Mesothelial cell of epicardium (in vitro differentiated cells): ENCODE measurements around the gene TFPT. TPM values are rescaled to one million over a fixed set of nuclear protein-coding genes. Genes with fewer than 3 reads are reported as not detected.

Experiments
- DNase-seq, 2 experiments: peaks; one replicate each; pipeline ENCODE4 v3.0.0; 2021; ENCODE audit warnings: low spot score in 2 of 2; ENCODE audit not compliant: unreplicated experiment in 2 of 2
- H3K27ac Mint-ChIP-seq: 2 replicates; pipeline ENCODE4 v1.8.0; 2021; ENCODE audit warnings: mixed read lengths
- H3K27me3 Mint-ChIP-seq: 2 replicates; pipeline ENCODE4 v1.8.0; 2021; ENCODE audit warnings: low read depth, mixed read lengths
- H3K36me3 Mint-ChIP-seq: 2 replicates; pipeline ENCODE4 v1.8.0; 2021; ENCODE audit warnings: mixed read lengths
- H3K4me1 Mint-ChIP-seq: 2 replicates; pipeline ENCODE4 v1.8.0; 2021; ENCODE audit warnings: mixed read lengths
- H3K4me3 Mint-ChIP-seq: 2 replicates; pipeline ENCODE4 v1.8.0; 2021; ENCODE audit warnings: mild to moderate bottlenecking, moderate library complexity, mixed read lengths
- H3K9me3 Mint-ChIP-seq: 2 replicates; pipeline ENCODE4 v1.8.0; 2021; ENCODE audit warnings: mixed read lengths
- CTCF ChIP-seq: fragments of 200-600 bp; sonication (generic); IDR thresholded peaks from one replicate; pipeline ENCODE4 v1.5.0; 2021; ENCODE audit warnings: antibody characterized with exemption; ENCODE audit not compliant: unreplicated experiment
- total RNA-seq: library from RNA; stranded (reverse); gene quantifications from 3 replicates; pipeline ENCODE4 v1.2.1, GENCODE V29; 2021

The TFPT gene
- total RNA-seq, 1 donor from 2014 or later = 20.7 TPM

GRCh38 chr19:54123682-54124081, 8.2 kb upstream of the TFPT start:
- H3K27me3 Mint-ChIP-seq = no peaks in the 10 kb centered on the region
- TF ChIP-seq CTCF = no peak
- H3K4me3 Mint-ChIP-seq = no peak overlapping the region
- no peaks in the 10 kb centered on the region for H3K4me1 Mint-ChIP-seq
- H3K27ac Mint-ChIP-seq = no peak overlapping the region
- DNase-seq = no peak
- H3K36me3 Mint-ChIP-seq = peaks cover 34% of the 10 kb centered on the region
- H3K9me3 Mint-ChIP-seq = no peaks in the 10 kb centered on the region

GRCh38 chr19:54121259-54121658, 5.8 kb upstream of the TFPT start:
- H3K36me3 Mint-ChIP-seq = peaks cover 24% of the 10 kb centered on the region
- peaks cover 9% of the 10 kb centered on the region for H3K4me1 Mint-ChIP-seq
- H3K27me3 Mint-ChIP-seq = no peaks in the 10 kb centered on the region

GRCh38 chr19:54114340-54115108, 933 bp downstream of the TFPT start:
- H3K27ac Mint-ChIP-seq = peak overlapping the region; percentile 98
- H3K4me1 Mint-ChIP-seq = peaks cover 25% of the 10 kb centered on the region
- peak overlapping the region; percentile 91 for H3K4me3 Mint-ChIP-seq
- peaks cover 4% of the 10 kb centered on the region for H3K36me3 Mint-ChIP-seq
- no peak for DNase-seq
- no peaks in the 10 kb centered on the region for H3K9me3 Mint-ChIP-seq
- no peak for TF ChIP-seq CTCF
- peaks cover 2% of the 10 kb centered on the region for H3K27me3 Mint-ChIP-seq

More at GRCh38 chr19:54121259-54121658, 5.8 kb upstream of the TFPT start:
- TF ChIP-seq CTCF = no peak
- no peak for DNase-seq
- H3K9me3 Mint-ChIP-seq = no peaks in the 10 kb centered on the region
- no peak overlapping the region for H3K4me3 Mint-ChIP-seq
- no peak overlapping the region for H3K27ac Mint-ChIP-seq

- DNase-seq = no peak
- H3K4me3 Mint-ChIP-seq = no peak overlapping the region
- H3K27me3 Mint-ChIP-seq = no peaks in the 10 kb centered on the region
- H3K27ac Mint-ChIP-seq = no peak overlapping the region
- H3K9me3 Mint-ChIP-seq = no peaks in the 10 kb centered on the region
- TF ChIP-seq CTCF = no peak
- H3K4me1 Mint-ChIP-seq = peaks cover 7% of the 10 kb centered on the region
- peaks cover 18% of the 10 kb centered on the region for H3K36me3 Mint-ChIP-seq
Measured at GRCh38 chr19:54109651-54110050, 5.8 kb downstream of the TFPT start.

- TF ChIP-seq CTCF = no peak
- no peak overlapping the region for H3K27ac Mint-ChIP-seq
- no peaks in the 10 kb centered on the region for H3K9me3 Mint-ChIP-seq
- DNase-seq = no peak
- no peak overlapping the region for H3K4me3 Mint-ChIP-seq
- peaks cover 18% of the 10 kb centered on the region for H3K36me3 Mint-ChIP-seq
- peaks cover under 1% of the 10 kb centered on the region for H3K4me1 Mint-ChIP-seq
- no peaks in the 10 kb centered on the region for H3K27me3 Mint-ChIP-seq
Measured at GRCh38 chr19:54108496-54108895, 7.0 kb downstream of the TFPT start.
